Activated T-helper 17 cell treated with anti-CD3 and anti-CD28 coated beads, Interleukin-2, amount 50 U/mL, for 72 hours (primary cell): ENCODE results near the gene FLACC1. TPM values are rescaled to one million over a fixed set of nuclear protein-coding genes. Genes with fewer than 3 reads are reported as not detected.
"Not testable (repeated sequence)": the region's sequence is repeated elsewhere in the genome, so short reads cannot be mapped to it uniquely, and the experiment has no call there.

Experiments used
- ATAC-seq: fragments of 150-1000 bp; cut with Tn5 transposase; replicated peaks from 2 replicates; pipeline ENCODE4 v1.10.0; 2021; ENCODE audit warnings: mild to moderate bottlenecking, moderate library complexity
- H3K27ac Mint-ChIP-seq: one replicate; pipeline ENCODE4 v1.8.0; 2022; ENCODE audit warnings: mixed read lengths
- H3K27me3 Mint-ChIP-seq: one replicate; pipeline ENCODE4 v1.8.0; 2022; ENCODE audit warnings: mixed read lengths
- H3K36me3 Mint-ChIP-seq: one replicate; pipeline ENCODE4 v1.8.0; 2022; ENCODE audit warnings: low read depth, mild to moderate bottlenecking, mixed read lengths
- H3K4me1 Mint-ChIP-seq: one replicate; pipeline ENCODE4 v1.8.0; 2022; ENCODE audit warnings: mixed read lengths
- H3K4me3 Mint-ChIP-seq: one replicate; pipeline ENCODE4 v1.8.0; 2022; ENCODE audit warnings: mild to moderate bottlenecking, mixed read lengths
- H3K9me3 Mint-ChIP-seq: one replicate; pipeline ENCODE4 v1.8.0; 2022; ENCODE audit warnings: mixed read lengths
- total RNA-seq, 2 donors: library from RNA; stranded (reverse); gene quantifications; one replicate each; pipeline ENCODE4 v1.2.3, GENCODE V29; 2022

Gene FLACC1
- total RNA-seq, 2 donors from 2014 or later = 1.1 to 2.1 TPM

DNA sequence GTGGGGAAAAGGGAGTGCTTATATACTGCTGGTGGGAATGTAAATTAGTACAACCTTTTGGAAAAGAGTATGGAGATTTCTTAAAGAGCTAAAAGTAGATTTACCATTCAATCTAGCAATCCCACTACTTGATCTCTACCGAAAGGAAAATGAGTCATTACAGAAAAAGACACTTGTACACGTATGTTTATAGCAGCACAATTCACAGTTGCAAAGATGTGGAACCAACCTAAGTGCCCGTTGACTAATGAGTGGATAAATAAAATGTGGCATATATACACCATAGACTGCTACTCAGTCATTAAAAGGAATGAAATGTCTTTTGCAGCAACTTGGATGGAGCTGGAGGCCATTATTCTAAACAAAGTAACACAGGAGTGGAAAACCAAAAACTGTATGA is 29.5 kb downstream of the FLACC1 start:
- no peaks in the 10 kb centered on the region for H3K27me3 Mint-ChIP-seq
- H3K9me3 Mint-ChIP-seq = peaks cover 23% of the 10 kb centered on the region
- H3K4me3 Mint-ChIP-seq = no peak overlapping the region
- H3K27ac Mint-ChIP-seq = no peak overlapping the region
- peaks cover 12% of the 10 kb centered on the region for H3K36me3 Mint-ChIP-seq
- ATAC-seq = peak; percentile 71
- H3K4me1 Mint-ChIP-seq = peaks cover 4% of the 10 kb centered on the region

DNA sequence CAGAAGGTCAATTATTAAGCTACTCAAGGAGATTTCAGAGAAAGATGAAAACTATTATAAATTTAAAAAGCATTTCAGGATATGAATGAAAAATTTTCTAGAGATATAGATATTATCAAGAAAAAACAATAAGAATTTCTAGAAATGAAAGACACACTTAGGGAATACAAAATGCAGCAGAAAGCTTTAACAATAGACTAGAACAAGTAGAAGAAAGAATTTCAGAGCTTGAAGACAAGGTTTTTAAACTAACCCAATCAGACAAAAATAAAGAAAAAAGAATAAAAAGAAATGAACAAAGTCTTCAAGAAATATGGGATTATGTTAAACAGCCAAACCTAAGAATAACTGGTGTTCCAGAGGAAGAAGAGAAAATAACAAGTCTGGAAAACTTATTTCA is 34.4 kb downstream of the FLACC1 start:
- no peak overlapping the region for H3K27ac Mint-ChIP-seq
- H3K27me3 Mint-ChIP-seq = no peaks in the 10 kb centered on the region
- no peak overlapping the region for H3K4me3 Mint-ChIP-seq
- H3K4me1 Mint-ChIP-seq = peaks cover 2% of the 10 kb centered on the region
- peaks cover 26% of the 10 kb centered on the region for H3K9me3 Mint-ChIP-seq
- H3K36me3 Mint-ChIP-seq = peaks cover 17% of the 10 kb centered on the region
- ATAC-seq = no peak

DNA sequence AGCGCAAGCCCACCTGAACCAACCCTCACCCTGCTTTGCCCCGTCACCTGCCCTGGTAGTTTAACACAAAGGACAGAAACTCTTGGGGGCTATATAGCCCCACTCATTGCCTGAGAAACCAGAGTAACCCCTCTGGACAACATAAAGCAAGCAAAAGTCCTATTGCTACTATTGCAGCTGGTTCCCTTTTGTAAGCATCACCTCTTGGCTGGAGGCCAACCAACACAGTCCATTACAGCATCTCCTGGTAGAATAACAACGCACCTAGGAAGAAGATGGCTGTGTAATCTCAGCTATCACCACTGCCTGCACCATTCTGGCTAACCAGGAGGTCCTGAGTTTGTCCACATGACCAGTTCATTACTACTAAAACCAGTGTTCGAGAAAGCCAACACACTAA is 36.4 kb downstream of the FLACC1 start:
- H3K9me3 Mint-ChIP-seq = peaks cover 22% of the 10 kb centered on the region
- no peak overlapping the region for H3K27ac Mint-ChIP-seq
- peaks cover 17% of the 10 kb centered on the region for H3K36me3 Mint-ChIP-seq
- H3K27me3 Mint-ChIP-seq = no peaks in the 10 kb centered on the region
- ATAC-seq = no peak
- no peaks in the 10 kb centered on the region for H3K4me1 Mint-ChIP-seq
- H3K4me3 Mint-ChIP-seq = no peak overlapping the region

DNA sequence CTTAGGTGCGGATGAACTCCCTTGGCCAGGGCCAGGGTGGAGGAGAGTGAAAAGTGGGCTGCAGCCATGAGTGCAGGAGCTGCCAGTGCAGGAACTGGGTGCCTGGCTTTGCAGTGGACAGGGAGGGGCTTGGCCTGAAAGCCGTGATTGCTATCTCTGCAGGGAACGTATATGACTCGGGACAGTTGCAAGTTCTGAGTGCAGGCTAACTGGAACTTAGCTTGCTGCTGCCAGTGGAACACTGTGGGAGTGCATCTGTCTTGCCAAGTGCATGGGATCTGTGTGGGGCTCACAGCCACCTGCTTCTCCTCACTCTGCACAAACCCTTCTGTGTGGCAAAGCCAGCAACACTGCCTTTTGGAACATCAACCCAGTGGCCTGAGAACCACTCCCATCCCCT is 36.9 kb downstream of the FLACC1 start:
- Mint-ChIP-seq H3K36me3 (peaks cover 17% of the 10 kb centered on the region), H3K27ac (no peak overlapping the region), H3K4me1 (no peaks in the 10 kb centered on the region), H3K27me3 (no peaks in the 10 kb centered on the region), H3K4me3 (no peak overlapping the region), H3K9me3 (peaks cover 20% of the 10 kb centered on the region)
- no peak for ATAC-seq

DNA sequence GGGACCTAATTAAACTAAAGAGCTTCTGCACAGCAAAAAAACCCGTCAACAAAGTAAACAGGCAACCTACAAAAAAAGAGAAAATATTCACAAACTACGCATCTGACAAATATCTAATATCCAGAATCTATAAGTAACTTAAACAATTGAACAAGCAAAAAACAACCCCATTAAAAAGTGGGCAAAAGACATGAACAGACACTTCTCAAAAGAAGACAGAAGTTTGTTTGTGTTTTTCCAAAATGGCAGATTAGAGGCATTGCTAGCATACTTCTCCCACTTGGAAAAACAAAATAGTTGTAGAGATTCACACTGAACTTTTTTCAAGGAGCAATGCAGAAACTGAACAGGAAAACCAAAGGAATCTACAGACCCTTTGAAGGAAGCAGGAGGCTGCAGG is 37.6 kb downstream of the FLACC1 start:
- ATAC-seq = no peak
- Mint-ChIP-seq H3K36me3 (peaks cover 17% of the 10 kb centered on the region), H3K4me3 (no peak overlapping the region), H3K9me3 (peaks cover 16% of the 10 kb centered on the region), H3K27ac (no peak overlapping the region), H3K27me3 (no peaks in the 10 kb centered on the region), H3K4me1 (no peaks in the 10 kb centered on the region)

DNA sequence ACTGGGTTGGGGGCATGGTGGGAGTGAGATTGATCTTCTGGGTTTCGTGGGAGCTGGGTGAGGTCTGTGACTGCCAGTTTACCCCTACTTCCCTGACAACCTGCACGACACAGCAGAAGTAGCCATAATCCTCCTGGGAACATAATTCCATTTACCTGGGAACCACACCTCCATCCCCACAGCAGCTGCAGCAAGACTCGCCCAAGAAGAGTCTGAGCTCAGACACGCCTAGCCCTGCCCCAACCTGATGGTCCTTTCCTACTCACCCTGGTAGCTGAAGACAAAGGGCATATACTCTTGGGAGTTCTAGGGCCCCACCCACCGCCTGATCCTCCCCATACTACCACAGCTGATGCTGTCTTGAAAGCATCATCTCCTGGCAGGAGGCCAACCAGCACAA is 43.8 kb downstream of the FLACC1 start:
- Mint-ChIP-seq H3K27ac (no peak overlapping the region), H3K36me3 (peaks cover 26% of the 10 kb centered on the region), H3K27me3 (no peaks in the 10 kb centered on the region)

DNA sequence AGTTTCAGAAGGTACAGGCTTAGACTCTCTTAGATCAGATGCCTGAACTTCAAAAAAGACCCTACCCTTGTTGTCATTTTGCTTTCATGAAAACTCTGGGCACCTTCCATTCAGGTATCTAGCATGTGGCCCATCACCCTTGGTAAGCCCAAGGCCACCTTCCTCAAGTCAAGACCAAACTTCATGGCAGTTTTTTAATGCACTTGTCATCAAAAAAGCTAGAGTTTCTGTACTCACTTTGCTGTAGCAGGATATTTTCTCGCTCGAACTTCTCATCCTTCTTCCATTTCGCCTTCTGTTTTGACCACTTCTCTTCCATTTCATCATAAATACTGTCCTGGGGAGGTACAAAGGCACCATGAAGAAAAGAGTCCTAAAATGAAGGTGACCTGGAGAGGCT is 48.2 kb downstream of the FLACC1 start:
- H3K27ac Mint-ChIP-seq = no peak overlapping the region
- H3K36me3 Mint-ChIP-seq = peaks cover 46% of the 10 kb centered on the region
- H3K4me1 Mint-ChIP-seq = peaks cover 5% of the 10 kb centered on the region
- H3K9me3 Mint-ChIP-seq = peaks cover 32% of the 10 kb centered on the region
- ATAC-seq = no peak
- H3K4me3 Mint-ChIP-seq = no peak overlapping the region
- no peaks in the 10 kb centered on the region for H3K27me3 Mint-ChIP-seq

More for the DNA sequence above, 43.8 kb downstream of the FLACC1 start:
- Mint-ChIP-seq H3K4me3 (no peak overlapping the region), H3K4me1 (peaks cover 5% of the 10 kb centered on the region), H3K9me3 (peaks cover 31% of the 10 kb centered on the region)
- no peak for ATAC-seq

DNA sequence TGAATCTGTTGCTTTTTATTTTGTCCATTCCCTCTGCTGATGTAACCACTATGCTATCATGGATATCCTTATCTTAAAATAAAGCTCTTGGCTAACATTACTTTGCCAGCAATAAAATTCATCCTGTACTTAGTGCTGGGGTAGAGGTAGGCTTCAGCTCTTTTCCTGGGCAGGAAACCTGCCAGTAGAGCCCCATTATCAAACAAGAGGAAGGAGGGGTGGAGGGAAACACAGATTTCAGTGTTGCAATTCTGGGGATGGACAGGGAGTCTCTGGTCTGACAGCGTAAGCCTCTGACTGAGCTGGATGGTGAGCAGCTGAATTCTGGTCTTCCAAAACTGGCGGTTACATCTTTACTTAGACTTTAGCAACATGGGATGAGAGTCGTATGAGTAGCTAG is 49.3 kb downstream of the FLACC1 start:
- peaks cover 5% of the 10 kb centered on the region for H3K4me1 Mint-ChIP-seq
- no peaks in the 10 kb centered on the region for H3K27me3 Mint-ChIP-seq
- peaks cover 26% of the 10 kb centered on the region for H3K9me3 Mint-ChIP-seq
- H3K27ac Mint-ChIP-seq = no peak overlapping the region
- ATAC-seq = no peak
- peaks cover 49% of the 10 kb centered on the region for H3K36me3 Mint-ChIP-seq
- no peak overlapping the region for H3K4me3 Mint-ChIP-seq

DNA sequence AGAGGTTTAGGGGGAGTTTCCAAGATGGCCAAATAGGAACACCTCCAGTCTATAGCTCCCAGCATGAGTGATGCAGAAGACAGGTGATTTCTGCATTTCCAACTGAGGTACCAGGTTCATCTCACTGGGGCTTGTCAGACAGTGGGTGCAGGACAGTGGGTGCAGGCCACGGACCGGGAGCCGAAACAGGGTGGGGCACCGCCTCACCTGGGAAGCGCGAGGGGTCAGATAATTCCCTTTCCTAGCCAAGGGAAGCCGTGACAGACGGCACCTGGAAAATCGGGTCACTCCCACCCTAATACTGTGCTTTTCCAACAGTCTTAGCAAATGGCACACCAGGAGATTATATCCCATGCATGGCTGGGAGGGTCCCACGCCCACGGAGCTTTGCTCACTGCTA is 57.2 kb downstream of the FLACC1 start:
- Mint-ChIP-seq H3K9me3 (peaks cover 30% of the 10 kb centered on the region), H3K36me3 (peaks cover 33% of the 10 kb centered on the region)
- not testable (repeated sequence) for H3K27me3 Mint-ChIP-seq, H3K27ac Mint-ChIP-seq, ATAC-seq, H3K4me3 Mint-ChIP-seq, H3K4me1 Mint-ChIP-seq

DNA sequence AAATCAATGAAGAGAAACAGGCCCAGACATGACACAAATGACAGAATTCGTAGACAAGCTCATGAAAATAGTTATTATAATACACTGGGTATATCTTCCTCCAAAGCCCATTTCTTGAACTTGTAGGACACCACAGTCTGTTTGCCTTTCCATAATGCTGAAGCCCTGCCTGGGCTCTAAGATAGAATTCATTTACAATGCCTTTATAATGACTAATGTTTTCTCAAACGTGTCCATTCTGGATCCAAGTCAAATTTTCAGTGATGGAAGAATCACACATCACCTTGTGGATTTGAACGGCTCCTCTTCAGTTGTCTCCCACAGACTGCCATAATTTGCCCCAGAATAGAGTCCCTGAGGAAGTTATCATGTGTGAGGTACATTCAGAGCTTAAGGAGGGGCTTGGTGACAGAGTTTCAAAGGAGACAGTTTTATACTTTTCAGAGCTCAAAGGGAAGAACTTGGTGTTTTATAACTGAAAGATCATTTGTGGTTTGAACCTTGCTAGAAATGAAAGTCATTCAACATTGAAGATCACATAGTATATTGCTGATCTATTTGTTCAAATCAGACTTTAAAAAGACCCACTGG is 58.6 kb downstream of the FLACC1 start:
- Mint-ChIP-seq H3K27me3 (no peaks in the 10 kb centered on the region), H3K9me3 (peaks cover 30% of the 10 kb centered on the region), H3K4me3 (no peak overlapping the region), H3K4me1 (peaks cover 5% of the 10 kb centered on the region), H3K36me3 (peaks cover 30% of the 10 kb centered on the region), H3K27ac (no peak overlapping the region)
- no peak for ATAC-seq

DNA sequence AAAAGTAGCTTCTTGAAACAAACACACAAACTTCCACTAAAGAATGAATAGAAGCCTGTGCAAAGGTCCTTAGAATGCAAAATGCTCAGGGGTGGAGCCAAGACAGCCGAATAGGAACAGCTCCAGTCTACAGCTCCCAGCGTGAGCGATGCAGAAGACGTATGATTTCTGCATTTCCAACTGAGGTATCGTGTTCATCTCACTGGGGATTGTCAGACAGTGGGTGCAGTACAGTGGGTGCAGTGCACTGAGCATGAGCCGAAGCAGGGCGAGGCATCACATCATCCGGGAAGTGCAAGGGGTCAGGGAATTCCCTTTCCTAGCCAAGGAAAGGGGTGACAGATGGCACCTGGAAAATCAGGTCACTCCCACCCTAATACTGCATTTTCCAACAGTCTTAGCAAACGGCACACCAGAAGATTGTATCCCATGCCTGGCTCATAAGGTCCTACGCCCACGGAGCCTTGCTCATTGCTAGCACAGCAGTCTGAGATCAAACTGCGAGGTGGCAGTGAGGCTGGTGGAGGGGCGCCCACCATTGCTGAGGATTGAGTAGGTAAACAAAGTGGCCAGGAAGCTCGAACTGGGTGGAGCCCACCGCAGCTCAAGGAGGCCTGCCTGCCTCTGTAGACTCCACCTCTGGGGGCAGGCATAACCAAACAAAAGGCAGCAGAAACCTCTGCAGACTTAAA is 66.5 kb downstream of the FLACC1 start:
- Mint-ChIP-seq H3K36me3 (peaks cover 58% of the 10 kb centered on the region), H3K9me3 (peaks cover 15% of the 10 kb centered on the region)
- not testable (repeated sequence) for H3K4me3 Mint-ChIP-seq, ATAC-seq, H3K27me3 Mint-ChIP-seq, H3K4me1 Mint-ChIP-seq, H3K27ac Mint-ChIP-seq

DNA sequence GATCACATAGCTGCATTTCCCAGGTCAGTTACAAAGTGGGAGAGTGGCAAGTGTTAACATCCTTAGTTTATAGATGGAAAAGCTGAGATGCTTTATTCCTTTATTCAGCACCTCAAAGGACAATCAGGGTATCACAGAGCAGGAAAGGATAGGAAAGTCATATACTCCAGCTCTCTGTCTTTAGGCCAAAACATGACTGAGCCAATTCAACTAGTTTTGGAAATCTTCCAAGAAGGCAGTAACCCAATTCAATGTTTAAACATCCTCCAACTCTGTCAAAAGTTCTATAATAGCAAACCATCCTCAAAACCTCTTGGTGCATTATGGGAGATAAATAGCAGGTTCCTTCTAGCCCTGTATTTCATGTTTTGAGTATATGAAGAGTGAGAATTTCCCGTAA is 71.6 kb downstream of the FLACC1 start:
- Mint-ChIP-seq H3K36me3 (peaks cover 71% of the 10 kb centered on the region), H3K27ac (no peak overlapping the region), H3K4me3 (no peak overlapping the region), H3K9me3 (peaks cover 5% of the 10 kb centered on the region), H3K27me3 (no peaks in the 10 kb centered on the region), H3K4me1 (peaks cover 4% of the 10 kb centered on the region)
- ATAC-seq = no peak

DNA sequence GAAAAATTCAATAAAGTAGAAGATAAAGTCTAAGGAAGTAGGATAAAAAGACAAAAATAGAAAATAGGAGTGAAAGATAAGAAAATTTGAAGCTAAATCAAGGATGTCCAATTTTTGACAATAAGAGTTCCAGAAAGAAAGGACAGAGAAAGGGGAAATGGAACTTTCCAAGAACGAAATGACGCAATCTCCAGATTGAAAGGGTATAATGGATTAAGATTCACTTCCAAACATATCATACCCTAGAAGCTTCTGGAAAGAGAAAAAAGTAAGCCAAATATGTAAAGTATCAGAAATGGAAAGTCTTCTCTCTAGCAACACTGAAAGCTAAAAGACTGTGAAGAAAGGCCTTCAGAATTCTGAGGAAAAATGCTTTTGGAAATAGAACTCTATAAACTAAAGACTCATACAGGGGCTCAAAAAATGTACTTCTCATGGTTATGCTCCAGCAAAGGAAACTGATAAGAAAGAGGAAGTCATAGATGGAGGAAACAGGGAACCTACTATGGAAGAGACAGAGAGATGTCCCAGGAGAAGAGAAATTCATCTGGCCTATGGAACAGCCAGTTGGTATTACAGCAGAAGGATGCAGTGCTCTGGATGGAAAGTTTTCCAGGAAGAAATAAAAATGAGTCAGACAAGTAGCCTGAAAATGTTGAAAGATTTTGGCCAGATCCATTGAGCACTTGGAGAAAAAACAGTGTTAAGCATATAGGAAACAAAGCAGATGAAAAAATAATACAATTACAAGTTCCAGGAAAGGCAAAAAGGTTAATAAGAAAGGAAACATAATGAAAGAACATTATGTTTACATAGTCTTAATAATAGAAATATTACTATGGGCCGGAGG is 76.7 kb downstream of the FLACC1 start:
- no peaks in the 10 kb centered on the region for H3K27me3 Mint-ChIP-seq
- H3K27ac Mint-ChIP-seq = peak overlapping the region; percentile 66
- peaks cover 20% of the 10 kb centered on the region for H3K4me1 Mint-ChIP-seq
- no peak for ATAC-seq
- no peaks in the 10 kb centered on the region for H3K9me3 Mint-ChIP-seq
- peaks cover 71% of the 10 kb centered on the region for H3K36me3 Mint-ChIP-seq
- H3K4me3 Mint-ChIP-seq = no peak overlapping the region

DNA sequence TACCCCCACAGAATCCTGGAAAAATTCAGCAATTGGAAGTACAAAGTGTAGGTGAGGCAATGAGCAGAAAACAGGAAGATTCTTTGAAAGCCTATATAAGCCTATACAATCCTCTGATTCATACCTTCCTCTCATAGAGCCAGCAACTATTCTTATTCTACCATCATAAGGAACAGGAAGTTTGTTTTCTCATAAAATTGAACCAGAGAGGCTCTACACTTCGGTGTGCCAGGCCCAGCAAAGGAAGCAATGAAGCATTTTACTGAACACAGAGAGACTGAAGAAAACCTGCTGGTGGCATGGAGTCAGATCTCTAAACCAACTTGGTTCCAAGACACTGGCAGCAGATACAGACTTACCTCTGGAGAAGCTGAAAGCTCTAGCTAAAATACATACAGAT is 78.1 kb downstream of the FLACC1 start:
- H3K9me3 Mint-ChIP-seq = no peaks in the 10 kb centered on the region
- ATAC-seq = peak; percentile 49
- peaks cover 20% of the 10 kb centered on the region for H3K4me1 Mint-ChIP-seq
- no peaks in the 10 kb centered on the region for H3K27me3 Mint-ChIP-seq
- peak overlapping the region; percentile 36 for H3K27ac Mint-ChIP-seq
- no peak overlapping the region for H3K4me3 Mint-ChIP-seq
- H3K36me3 Mint-ChIP-seq = peaks cover 75% of the 10 kb centered on the region

DNA sequence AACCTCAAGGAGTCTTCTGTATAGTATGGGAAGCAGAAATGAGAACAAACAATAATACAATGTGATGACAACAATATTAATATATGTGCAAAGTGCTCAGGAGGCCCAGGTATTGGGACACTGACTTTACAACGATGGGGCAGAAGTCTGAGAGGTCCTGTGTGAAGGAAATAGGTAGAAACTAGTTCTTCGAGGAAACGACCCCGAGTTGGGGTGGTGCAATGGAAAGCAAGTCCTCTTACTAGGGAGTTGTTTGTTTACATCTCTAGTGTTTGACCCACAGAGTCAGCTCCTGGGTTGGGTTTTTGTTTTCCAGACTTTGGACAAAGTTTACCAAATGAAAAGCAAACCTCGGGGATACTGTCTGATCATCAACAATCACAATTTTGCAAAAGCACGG is 80.6 kb downstream of the FLACC1 start:
- Mint-ChIP-seq H3K4me3 (no peak overlapping the region), H3K36me3 (peaks cover 100% of the 10 kb centered on the region), H3K9me3 (no peaks in the 10 kb centered on the region), H3K27me3 (no peaks in the 10 kb centered on the region), H3K4me1 (peaks cover 32% of the 10 kb centered on the region), H3K27ac (peak overlapping the region; percentile 70)
- no peak for ATAC-seq
